ENCODE data around the gene USP36.

DNA sequence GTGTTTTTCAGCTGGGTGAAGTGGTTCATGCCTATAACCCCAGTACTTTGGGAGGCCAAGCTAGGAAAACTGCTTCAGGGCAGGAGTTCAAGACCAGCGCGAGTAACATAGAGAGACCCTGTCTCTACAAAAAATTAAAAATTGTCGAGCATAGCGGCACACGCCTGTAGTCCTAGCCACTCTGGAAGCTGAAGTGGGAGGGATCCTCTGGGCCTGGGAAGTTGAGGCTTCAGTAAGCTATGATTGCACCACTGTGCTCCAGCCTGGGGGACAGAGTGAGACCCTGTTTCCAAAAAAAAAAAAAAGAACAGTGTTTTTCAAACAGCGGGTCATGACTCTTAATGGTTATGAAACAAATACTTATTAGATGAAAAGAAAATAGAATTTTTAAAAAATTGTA, 56.3 kb downstream of the USP36 start:
- TF ChIP-seq YY1 (IDR thresholded peaks at IDR 0.05; ENCODE audit: borderline replicate concordance in 1 of 3, control insufficient read depth in 1 of 3, extremely low read depth in 1 of 3, insufficient read depth in 3 of 3, insufficient read length in 1 of 3, insufficient replicate concordance in 2 of 3, low read depth in 1 of 3, low read length in 2 of 3) (no peak), MCM7 (IDR thresholded peaks at IDR 0.05) (no peak), E2F4 (CRISPR knock-in tag; IDR thresholded peaks at IDR 0.05; ENCODE audit: low read depth) (no peak), POLR2A (conservative IDR thresholded peaks at IDR 0.05) (no peak), CREBBP (IDR thresholded peaks at IDR 0.05; ENCODE audit: low read depth, low read length) (no peak), CREM (IDR thresholded peaks at IDR 0.05; ENCODE audit: low read depth) (no peak), SP2 (IDR thresholded peaks at IDR 0.05; ENCODE audit: extremely low read depth, low read depth, low read length, poor library complexity, severe bottlenecking) (no peak), CBX1 (IDR thresholded peaks at IDR 0.05; ENCODE audit: low read depth) (no peak), BACH1 (tag; IDR thresholded peaks at IDR 0.05) (0 out of 2 replicates have a peak, but pooled peaks have one; percentile 21), HMGXB4 (CRISPR knock-in tag; IDR thresholded peaks at IDR 0.05) (no peak)
- TF ChIP-seq, protein P1, sequence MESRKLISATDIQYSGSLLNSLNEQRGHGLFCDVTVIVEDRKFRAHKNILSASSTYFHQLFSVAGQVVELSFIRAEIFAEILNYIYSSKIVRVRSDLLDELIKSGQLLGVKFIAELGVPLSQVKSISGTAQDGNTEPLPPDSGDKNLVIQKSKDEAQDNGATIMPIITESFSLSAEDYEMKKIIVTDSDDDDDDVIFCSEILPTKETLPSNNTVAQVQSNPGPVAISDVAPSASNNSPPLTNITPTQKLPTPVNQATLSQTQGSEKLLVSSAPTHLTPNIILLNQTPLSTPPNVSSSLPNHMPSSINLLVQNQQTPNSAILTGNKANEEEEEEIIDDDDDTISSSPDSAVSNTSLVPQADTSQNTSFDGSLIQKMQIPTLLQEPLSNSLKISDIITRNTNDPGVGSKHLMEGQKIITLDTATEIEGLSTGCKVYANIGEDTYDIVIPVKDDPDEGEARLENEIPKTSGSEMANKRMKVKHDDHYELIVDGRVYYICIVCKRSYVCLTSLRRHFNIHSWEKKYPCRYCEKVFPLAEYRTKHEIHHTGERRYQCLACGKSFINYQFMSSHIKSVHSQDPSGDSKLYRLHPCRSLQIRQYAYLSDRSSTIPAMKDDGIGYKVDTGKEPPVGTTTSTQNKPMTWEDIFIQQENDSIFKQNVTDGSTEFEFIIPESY (CRISPR knock-in tag; IDR thresholded peaks at IDR 0.05) = no peak
- TF ChIP-seq, protein P2, sequence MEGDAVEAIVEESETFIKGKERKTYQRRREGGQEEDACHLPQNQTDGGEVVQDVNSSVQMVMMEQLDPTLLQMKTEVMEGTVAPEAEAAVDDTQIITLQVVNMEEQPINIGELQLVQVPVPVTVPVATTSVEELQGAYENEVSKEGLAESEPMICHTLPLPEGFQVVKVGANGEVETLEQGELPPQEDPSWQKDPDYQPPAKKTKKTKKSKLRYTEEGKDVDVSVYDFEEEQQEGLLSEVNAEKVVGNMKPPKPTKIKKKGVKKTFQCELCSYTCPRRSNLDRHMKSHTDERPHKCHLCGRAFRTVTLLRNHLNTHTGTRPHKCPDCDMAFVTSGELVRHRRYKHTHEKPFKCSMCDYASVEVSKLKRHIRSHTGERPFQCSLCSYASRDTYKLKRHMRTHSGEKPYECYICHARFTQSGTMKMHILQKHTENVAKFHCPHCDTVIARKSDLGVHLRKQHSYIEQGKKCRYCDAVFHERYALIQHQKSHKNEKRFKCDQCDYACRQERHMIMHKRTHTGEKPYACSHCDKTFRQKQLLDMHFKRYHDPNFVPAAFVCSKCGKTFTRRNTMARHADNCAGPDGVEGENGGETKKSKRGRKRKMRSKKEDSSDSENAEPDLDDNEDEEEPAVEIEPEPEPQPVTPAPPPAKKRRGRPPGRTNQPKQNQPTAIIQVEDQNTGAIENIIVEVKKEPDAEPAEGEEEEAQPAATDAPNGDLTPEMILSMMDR (IDR thresholded peaks at IDR 0.05 in 2 of 3, conservative IDR thresholded peaks at IDR 0.05 in 1 of 3; ENCODE audit: insufficient read depth in 2 of 3, low read depth in 1 of 3, low read length in 3 of 3) = no peak

Measured in K562 (cell line).